GM19397 (cell line): ENCODE measurements around the gene FSTL4.
"Not testable (repeated sequence)": the region's sequence is repeated elsewhere in the genome, so short reads cannot be mapped to it uniquely, and the experiment has no call there.

Source experiments
- ATAC-seq: cut with Tn5 transposase; IDR thresholded peaks from one replicate; pipeline ENCODE4 v1.9.1; 2021; ENCODE audit warnings: mild to moderate bottlenecking, moderate library complexity; ENCODE audit not compliant: unreplicated experiment

Gene FSTL4

GRCh38 chr5:133235696-133236426 is 376.5 kb downstream of the FSTL4 start:
- ATAC-seq: no peak

GRCh38 chr5:133234911-133235310 is 377.4 kb downstream of the FSTL4 start:
- ATAC-seq: no peak

GRCh38 chr5:133234273-133234672 is 378.1 kb downstream of the FSTL4 start:
- no peak for ATAC-seq

- ATAC-seq: no peak
Measured at GRCh38 chr5:133233616-133234015, 378.7 kb downstream of the FSTL4 start.

- no peak for ATAC-seq
Measured at GRCh38 chr5:133232911-133233310, 379.4 kb downstream of the FSTL4 start.

GRCh38 chr5:133232435-133232834 is 379.9 kb downstream of the FSTL4 start:
- no peak for ATAC-seq

- ATAC-seq: no peak
Measured at GRCh38 chr5:133232011-133232410, 380.3 kb downstream of the FSTL4 start.

GRCh38 chr5:133230823-133231578 is 381.3 kb downstream of the FSTL4 start:
- no peak for ATAC-seq

GRCh38 chr5:133229931-133230664 is 382.2 kb downstream of the FSTL4 start:
- ATAC-seq: no peak

GRCh38 chr5:133228316-133228715 is 384.0 kb downstream of the FSTL4 start:
- ATAC-seq: no peak

- no peak for ATAC-seq
Measured at GRCh38 chr5:133227897-133228296, 384.4 kb downstream of the FSTL4 start.

- ATAC-seq: no peak
Measured at GRCh38 chr5:133227082-133227481, 385.3 kb downstream of the FSTL4 start.

- no peak for ATAC-seq
Measured at GRCh38 chr5:133226186-133226585, 386.2 kb downstream of the FSTL4 start.

GRCh38 chr5:133225671-133226152 is 386.6 kb downstream of the FSTL4 start:
- no peak for ATAC-seq

- no peak for ATAC-seq
Measured at GRCh38 chr5:133222979-133223378, 389.4 kb downstream of the FSTL4 start.

GRCh38 chr5:133222521-133222920 is 389.8 kb downstream of the FSTL4 start:
- ATAC-seq: no peak

GRCh38 chr5:133222040-133222439 is 390.3 kb downstream of the FSTL4 start:
- ATAC-seq: no peak

GRCh38 chr5:133220851-133221674 is 391.3 kb downstream of the FSTL4 start:
- ATAC-seq: no peak

- no peak for ATAC-seq
Measured at GRCh38 chr5:133219296-133219695, 393.0 kb downstream of the FSTL4 start.

- not testable (repeated sequence) for ATAC-seq
Measured at GRCh38 chr5:133216138-133216537, 396.2 kb downstream of the FSTL4 start.
